H9 (cell line): Measurements from ENCODE around the gene FHOD3. TPM values are rescaled to one million over a fixed set of nuclear protein-coding genes. Genes with fewer than 3 reads are reported as not detected.

Experiments used
- DNase-seq: peaks from one replicate; pipeline ENCODE4 v3.0.0-alpha.2; 2017
- H2AFZ ChIP-seq: one replicate; pipeline ENCODE4 v1.6.1; 2013; ENCODE audit warnings: mild to moderate bottlenecking, low read length, control low read depth, moderate library complexity
- H2AK5ac ChIP-seq: 2 replicates; pipeline ENCODE4 v1.6.1; 2013; ENCODE audit warnings: low read length, control low read depth, mixed read lengths; ENCODE audit not compliant: insufficient read length
- H2BK120ac ChIP-seq: one replicate; pipeline ENCODE4 v1.6.1; 2013; ENCODE audit warnings: low read depth, mild to moderate bottlenecking, low read length, control low read depth, inconsistent platforms; ENCODE audit not compliant: poor library complexity, severe bottlenecking
- H2BK12ac ChIP-seq: 2 replicates; pipeline ENCODE4 v1.6.1; 2013; ENCODE audit warnings: low read length, control low read depth, mixed read lengths, low read depth; ENCODE audit not compliant: insufficient read length
- H2BK15ac ChIP-seq: 2 replicates; pipeline ENCODE4 v1.6.1; 2013; ENCODE audit warnings: low read depth, low read length, control low read depth
- H2BK20ac ChIP-seq: one replicate; pipeline ENCODE4 v1.6.1; 2013; ENCODE audit warnings: low read depth, mild to moderate bottlenecking, low read length, control low read depth, inconsistent platforms; ENCODE audit not compliant: poor library complexity, severe bottlenecking
- H2BK5ac ChIP-seq: 2 replicates; pipeline ENCODE4 v1.6.1; 2013; ENCODE audit warnings: low read length, control low read depth, mixed read lengths; ENCODE audit not compliant: insufficient read length
- H3K14ac ChIP-seq: 2 replicates; pipeline ENCODE4 v1.6.1; 2013; ENCODE audit warnings: low read length, control low read depth; ENCODE audit not compliant: insufficient read depth
- H3K18ac ChIP-seq: 2 replicates; pipeline ENCODE4 v1.6.1; 2013; ENCODE audit warnings: low read depth, mild to moderate bottlenecking, mixed read lengths, low read length, control low read depth; ENCODE audit not compliant: insufficient read length
- H3K23ac ChIP-seq: 2 replicates; pipeline ENCODE4 v1.6.1; 2013; ENCODE audit warnings: low read length, control low read depth, mixed read lengths, low read depth; ENCODE audit not compliant: insufficient read length
- H3K23me2 ChIP-seq: 2 replicates; pipeline ENCODE4 v1.6.1; 2013; ENCODE audit warnings: low read depth, mild to moderate bottlenecking, mixed read lengths, low read length, control low read depth; ENCODE audit not compliant: insufficient read length, poor library complexity, severe bottlenecking
- H3K27ac ChIP-seq: 2 replicates; pipeline ENCODE4 v1.5.1; 2013; ENCODE audit warnings: low read length, control low read depth, mixed read lengths, low read depth; ENCODE audit not compliant: insufficient read length
- H3K27me3 ChIP-seq: 2 replicates; pipeline ENCODE4 v1.6.1; 2013; ENCODE audit warnings: low read length, control low read depth, inconsistent platforms; ENCODE audit not compliant: insufficient read depth
- H3K4ac ChIP-seq: 2 replicates; pipeline ENCODE4 v1.6.1; 2013; ENCODE audit warnings: low read depth, mild to moderate bottlenecking, control low read depth, inconsistent platforms, low read length, moderate library complexity
- H3K4me1 ChIP-seq: 2 replicates; pipeline ENCODE4 v1.6.1; 2013; ENCODE audit warnings: low read length, control low read depth, inconsistent platforms; ENCODE audit not compliant: insufficient read depth
- H3K4me2 ChIP-seq: 2 replicates; pipeline ENCODE4 v1.6.1; 2013; ENCODE audit warnings: low read length, control low read depth, mixed read lengths; ENCODE audit not compliant: insufficient read length, insufficient read depth
- H3K56ac ChIP-seq: 2 replicates; pipeline ENCODE4 v1.6.1; 2013; ENCODE audit warnings: low read depth, mild to moderate bottlenecking, mixed read lengths, low read length, control low read depth; ENCODE audit not compliant: insufficient read length
- H3K79me1 ChIP-seq: 2 replicates; pipeline ENCODE4 v1.6.1; 2013; ENCODE audit warnings: low read depth, mild to moderate bottlenecking, moderate library complexity, low read length, control low read depth, inconsistent platforms; ENCODE audit not compliant: insufficient read depth, poor library complexity, severe bottlenecking
- H3K79me2 ChIP-seq: 2 replicates; pipeline ENCODE4 v1.6.1; 2013; ENCODE audit warnings: low read length, control low read depth, inconsistent platforms; ENCODE audit not compliant: insufficient read depth
- H3K9ac ChIP-seq: 2 replicates; pipeline ENCODE4 v1.6.1; 2013; ENCODE audit warnings: low read length, control low read depth, mixed read lengths; ENCODE audit not compliant: insufficient read length; ENCODE audit errors: extremely low read depth
- H3K9me3 ChIP-seq: one replicate; pipeline ENCODE4 v1.6.1; 2013; ENCODE audit warnings: low read depth, low read length, inconsistent platforms; ENCODE audit not compliant: control insufficient read depth
- H3T11ph ChIP-seq: one replicate; pipeline ENCODE4 v1.6.1; 2013; ENCODE audit warnings: mild to moderate bottlenecking, low read length, control low read depth, inconsistent platforms
- H4K20me1 ChIP-seq: one replicate; pipeline ENCODE4 v1.6.1; 2013; ENCODE audit not compliant: control insufficient read depth, insufficient read length, insufficient read depth
- H4K5ac ChIP-seq: 2 replicates; pipeline ENCODE4 v1.6.1; 2013; ENCODE audit warnings: low read depth, mild to moderate bottlenecking, mixed read lengths, low read length, control low read depth; ENCODE audit not compliant: insufficient read length
- H4K8ac ChIP-seq: replicated peaks from 2 replicates; pipeline ENCODE4 v1.6.1; 2013; ENCODE audit warnings: low read length, control low read depth, mixed read lengths, low read depth; ENCODE audit not compliant: insufficient read length
- H4K91ac ChIP-seq: 2 replicates; pipeline ENCODE4 v1.6.1; 2013; ENCODE audit warnings: low read depth, mild to moderate bottlenecking, moderate library complexity, mixed read lengths, low read length, control low read depth; ENCODE audit not compliant: insufficient read length
- H3K27ac Mint-ChIP-seq, 3 experiments: 2 replicates in 2 of 3; 3 replicates in 1 of 3; pipeline ENCODE4 v1.8.0; 2020 to 2021; ENCODE audit warnings: mixed read lengths in 3 of 3, mild to moderate bottlenecking in 1 of 3, moderate library complexity in 1 of 3
- H3K27me3 Mint-ChIP-seq: 2 replicates; pipeline ENCODE4 v1.8.0; 2021; ENCODE audit warnings: low read depth, mild to moderate bottlenecking, moderate library complexity, mixed read lengths
- H3K36me3 Mint-ChIP-seq, 3 experiments: 2 replicates in 2 of 3; 3 replicates in 1 of 3; pipeline ENCODE4 v1.8.0; 2020 to 2021; ENCODE audit warnings: low read depth in 3 of 3, mixed read lengths in 3 of 3; ENCODE audit not compliant: insufficient read depth in 1 of 3
- H3K4me1 Mint-ChIP-seq, 2 experiments: 2 replicates each; pipeline ENCODE4 v1.8.0; 2020; ENCODE audit warnings: mixed read lengths in 2 of 2
- H3K4me3 Mint-ChIP-seq, 2 experiments: 2 replicates in 1 of 2; 3 replicates in 1 of 2; pipeline ENCODE4 v1.8.0; 2020 to 2021; ENCODE audit warnings: mild to moderate bottlenecking in 2 of 2, mixed read lengths in 2 of 2, moderate library complexity in 1 of 2
- H3K9me3 Mint-ChIP-seq, 2 experiments: 2 replicates in 1 of 2; 3 replicates in 1 of 2; pipeline ENCODE4 v1.8.0; 2020; ENCODE audit warnings: mild to moderate bottlenecking in 2 of 2, mixed read lengths in 2 of 2, moderate library complexity in 1 of 2
- WGBS: extraction: QIAGEN DNeasy Blood & Tissue Kit; methylation state at CpG from one replicate; pipeline ENCODE4 v1.1.7; 2013; ENCODE audit warnings: missing lambda C conversion rate, low lambda C conversion rate, mixed read lengths; ENCODE audit not compliant: insufficient read length; ENCODE audit errors: extremely low coverage; 5-methylcytosine and 5-hydroxymethylcytosine counted together
- total RNA-seq: library from RNA; stranded (reverse); gene quantifications from 2 replicates; pipeline ENCODE4 v1.2.1, GENCODE V29; 2021
- TF ChIP-seq, protein P1 (sequence below): fragments of 200-600 bp; sonication (generic); conservative IDR thresholded peaks from 3 replicates; pipeline ENCODE4 v1.8.0; 2021; ENCODE audit warnings: antibody characterized with exemption, mild to moderate bottlenecking

FHOD3 gene
- total RNA-seq, 1 experiment from 2014 or later = 8.0 TPM

DNA sequence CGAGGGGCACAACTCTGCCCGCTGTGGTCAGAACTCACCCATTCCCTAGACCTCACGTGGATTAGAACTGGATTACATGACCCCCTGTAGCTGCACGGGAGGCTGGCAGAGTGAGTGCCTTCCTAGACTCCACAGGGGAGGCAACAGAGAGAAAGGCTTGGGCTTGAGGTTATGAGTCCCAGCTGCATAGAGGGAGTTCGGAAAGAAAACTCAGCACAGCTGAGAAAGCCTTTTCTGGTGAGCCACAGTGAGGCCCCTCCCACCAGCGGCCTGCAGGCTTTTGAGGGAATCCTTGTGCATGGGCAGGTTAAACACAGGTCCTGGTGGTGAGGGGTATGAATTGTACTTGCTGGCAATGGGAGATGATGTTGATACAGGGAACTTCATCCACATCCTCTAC lies 217.3 kb downstream of the FHOD3 start:
- Histone ChIP-seq H3K56ac (no peak overlapping the region), H3K23ac (no peak overlapping the region), H3K18ac (no peak overlapping the region), H3K27ac (no peak overlapping the region), H2BK120ac (no peak overlapping the region), H2AK5ac (no peak overlapping the region), H4K8ac (no peak overlapping the region), H3K9ac (no peak overlapping the region), H3K4me1 (0 out of 2 replicates have a peak, but pooled peaks cover 4% of the 10 kb centered on the region), H3K4ac (no peak overlapping the region), H2BK5ac (no peak overlapping the region), H2BK15ac (no peak overlapping the region), H3K9me3 (no peaks in the 10 kb centered on the region), H4K5ac (no peak overlapping the region), H3K27me3 (no peaks in the 10 kb centered on the region), H2BK20ac (no peak overlapping the region), H3K14ac (no peak overlapping the region), H2BK12ac (no peak overlapping the region), H3K79me1 (no peaks in the 10 kb centered on the region), H2AFZ (no peak overlapping the region), H3K79me2 (no peaks in the 10 kb centered on the region), H3K4me2 (no peak overlapping the region), H3K23me2 (no peaks in the 10 kb centered on the region), H4K91ac (no peak overlapping the region), H4K20me1 (no peaks in the 10 kb centered on the region), H3T11ph (no peak overlapping the region)
- WGBS = no CpG with 5 or more reads among the region's 6 CpGs
- Mint-ChIP-seq H3K4me1 (peaks cover 33 to 48% of the 10 kb centered on the region in 2 experiments), H3K36me3 (no peaks in the 10 kb centered on the region), H3K27ac (peak overlapping the region in 2 of 3 experiments; percentile 3 to 56; a peak in 3 of 7 replicates), H3K27me3 (no peaks in the 10 kb centered on the region; the same call in 1 of the 2 replicates), H3K4me3 (no peak overlapping the region), H3K9me3 (no peaks in the 10 kb centered on the region)
- TF ChIP-seq, protein P1, sequence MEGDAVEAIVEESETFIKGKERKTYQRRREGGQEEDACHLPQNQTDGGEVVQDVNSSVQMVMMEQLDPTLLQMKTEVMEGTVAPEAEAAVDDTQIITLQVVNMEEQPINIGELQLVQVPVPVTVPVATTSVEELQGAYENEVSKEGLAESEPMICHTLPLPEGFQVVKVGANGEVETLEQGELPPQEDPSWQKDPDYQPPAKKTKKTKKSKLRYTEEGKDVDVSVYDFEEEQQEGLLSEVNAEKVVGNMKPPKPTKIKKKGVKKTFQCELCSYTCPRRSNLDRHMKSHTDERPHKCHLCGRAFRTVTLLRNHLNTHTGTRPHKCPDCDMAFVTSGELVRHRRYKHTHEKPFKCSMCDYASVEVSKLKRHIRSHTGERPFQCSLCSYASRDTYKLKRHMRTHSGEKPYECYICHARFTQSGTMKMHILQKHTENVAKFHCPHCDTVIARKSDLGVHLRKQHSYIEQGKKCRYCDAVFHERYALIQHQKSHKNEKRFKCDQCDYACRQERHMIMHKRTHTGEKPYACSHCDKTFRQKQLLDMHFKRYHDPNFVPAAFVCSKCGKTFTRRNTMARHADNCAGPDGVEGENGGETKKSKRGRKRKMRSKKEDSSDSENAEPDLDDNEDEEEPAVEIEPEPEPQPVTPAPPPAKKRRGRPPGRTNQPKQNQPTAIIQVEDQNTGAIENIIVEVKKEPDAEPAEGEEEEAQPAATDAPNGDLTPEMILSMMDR = peak; percentile 25; the same call in 2 of the 3 replicates
- peak; percentile 39 for DNase-seq
